ENCODE measurements around the gene MUC13.
"Not testable (repeated sequence)": the region's sequence is repeated elsewhere in the genome, so short reads cannot be mapped to it uniquely, and the experiment has no call there.

MUC13 gene, protein sequence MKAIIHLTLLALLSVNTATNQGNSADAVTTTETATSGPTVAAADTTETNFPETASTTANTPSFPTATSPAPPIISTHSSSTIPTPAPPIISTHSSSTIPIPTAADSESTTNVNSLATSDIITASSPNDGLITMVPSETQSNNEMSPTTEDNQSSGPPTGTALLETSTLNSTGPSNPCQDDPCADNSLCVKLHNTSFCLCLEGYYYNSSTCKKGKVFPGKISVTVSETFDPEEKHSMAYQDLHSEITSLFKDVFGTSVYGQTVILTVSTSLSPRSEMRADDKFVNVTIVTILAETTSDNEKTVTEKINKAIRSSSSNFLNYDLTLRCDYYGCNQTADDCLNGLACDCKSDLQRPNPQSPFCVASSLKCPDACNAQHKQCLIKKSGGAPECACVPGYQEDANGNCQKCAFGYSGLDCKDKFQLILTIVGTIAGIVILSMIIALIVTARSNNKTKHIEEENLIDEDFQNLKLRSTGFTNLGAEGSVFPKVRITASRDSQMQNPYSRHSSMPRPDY

GRCh38 chr3:124934577-124934976, at the start of gene MUC13:
Gene MUC13 (minus strand): TSS chr3:124934751. CDS start chr3:124934712, 39 bp downstream.
- no peak for DNase-seq

DNA sequence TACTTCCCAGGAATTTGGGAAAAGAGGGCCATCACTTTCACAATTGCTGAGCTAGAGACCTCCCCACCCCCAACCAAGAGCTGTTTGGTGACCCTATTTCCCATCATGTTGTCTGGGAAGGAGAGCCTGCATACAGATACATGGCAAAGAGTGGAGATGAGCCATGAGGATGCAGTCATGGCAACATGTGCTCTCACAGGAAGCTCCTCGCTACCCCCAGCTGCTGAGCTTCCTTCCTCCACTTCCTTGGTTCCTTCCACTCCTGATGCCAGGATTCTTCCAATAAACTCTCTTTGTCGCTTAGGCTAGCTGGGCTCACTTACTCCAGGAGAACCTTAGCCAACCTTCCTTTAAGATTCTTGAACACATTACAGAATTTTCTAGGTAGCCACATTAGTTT, 48.3 kb upstream of the MUC13 start:
- DNase-seq, result no peak

GRCh38 chr3:124981472-124981871, 46.9 kb upstream of the MUC13 start:
- no peak for DNase-seq

GRCh38 chr3:124978627-124979026, 44.1 kb upstream of the MUC13 start:
- no peak for DNase-seq

GRCh38 chr3:124976383-124976782, 41.8 kb upstream of the MUC13 start:
- no peak for DNase-seq

GRCh38 chr3:124974691-124975090, 40.1 kb upstream of the MUC13 start:
- DNase-seq, result no peak

DNA sequence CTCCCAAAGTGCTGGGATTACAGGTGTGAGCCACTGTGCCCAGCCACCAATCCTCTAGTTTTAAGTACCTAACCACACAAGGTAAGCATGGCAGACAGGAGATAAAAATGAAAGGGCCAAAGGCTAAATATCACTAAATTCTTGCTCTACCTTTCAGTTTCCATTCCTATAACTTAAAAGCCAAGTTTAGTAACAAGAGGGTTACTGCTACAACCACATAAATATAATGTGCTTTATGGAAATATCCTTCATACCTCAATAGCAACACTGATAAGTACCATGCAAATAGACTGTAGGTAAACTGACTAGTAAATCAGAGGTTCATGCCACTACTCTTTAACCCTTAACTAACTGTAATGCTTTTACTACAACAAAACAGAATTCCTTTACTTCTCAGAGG, 38.7 kb upstream of the MUC13 start:
- no peak for DNase-seq

DNA sequence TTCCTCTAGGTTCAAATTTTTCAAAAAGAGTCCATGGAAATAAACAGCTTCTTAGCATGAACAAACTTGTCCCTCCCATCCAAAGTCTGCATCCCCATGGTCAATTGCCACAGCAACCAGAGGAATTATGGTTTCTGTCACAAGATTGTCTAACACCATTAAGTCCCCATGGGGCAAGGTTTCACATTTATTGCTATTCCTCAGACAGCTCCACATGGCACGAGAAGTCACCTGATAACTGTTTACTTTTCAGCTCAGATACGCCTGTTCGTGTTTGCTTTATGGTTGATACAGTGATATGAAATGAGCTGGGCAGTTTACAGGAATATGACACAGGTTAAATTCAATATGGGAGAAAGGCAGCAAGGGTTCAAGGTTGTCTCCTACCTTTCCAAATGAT, 37.9 kb upstream of the MUC13 start:
- DNase-seq, result no peak

DNA sequence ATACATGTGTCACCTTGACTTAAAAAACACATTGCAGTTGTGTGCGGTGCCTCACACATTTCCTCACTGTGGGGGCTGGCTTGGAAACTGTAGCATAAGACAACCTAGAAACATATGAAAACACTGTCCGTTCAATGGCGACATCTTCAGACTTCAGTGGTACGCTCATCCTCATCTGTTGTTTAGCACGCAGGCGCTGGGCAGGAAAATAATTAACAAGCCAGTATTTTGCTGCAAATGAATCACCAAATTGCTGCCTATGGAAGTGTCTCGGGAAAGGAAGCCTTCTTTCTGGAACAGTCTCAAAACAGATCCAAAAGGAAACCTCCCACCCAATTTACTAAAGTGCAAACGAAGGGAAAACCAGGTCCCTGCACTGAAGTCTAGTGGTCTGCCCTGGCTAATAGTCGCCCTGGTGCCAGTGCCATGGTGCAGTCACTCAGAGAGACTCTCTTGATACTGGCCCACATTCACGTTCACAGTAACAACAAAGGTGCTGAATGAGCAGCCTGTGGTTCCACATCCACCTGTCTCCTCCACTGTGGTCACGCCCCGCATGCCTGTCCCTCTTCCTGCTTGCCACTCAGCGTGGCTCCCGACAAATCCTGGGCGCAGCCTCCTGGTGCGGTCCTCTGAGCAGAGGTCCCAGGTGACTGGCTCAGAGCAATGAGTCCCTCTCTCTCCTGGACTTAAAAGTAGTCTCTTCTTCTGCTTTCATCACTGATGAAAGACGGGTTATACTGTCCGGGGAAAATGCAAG, 35.6 kb upstream of the MUC13 start:
- no peak for DNase-seq

GRCh38 chr3:124969190-124969589, 34.6 kb upstream of the MUC13 start:
- DNase-seq, result no peak

- DNase-seq, result no peak
Observed at GRCh38 chr3:124967964-124968363, 33.4 kb upstream of the MUC13 start.

- DNase-seq, result no peak
Observed at GRCh38 chr3:124966521-124967445, 32.2 kb upstream of the MUC13 start.

DNA sequence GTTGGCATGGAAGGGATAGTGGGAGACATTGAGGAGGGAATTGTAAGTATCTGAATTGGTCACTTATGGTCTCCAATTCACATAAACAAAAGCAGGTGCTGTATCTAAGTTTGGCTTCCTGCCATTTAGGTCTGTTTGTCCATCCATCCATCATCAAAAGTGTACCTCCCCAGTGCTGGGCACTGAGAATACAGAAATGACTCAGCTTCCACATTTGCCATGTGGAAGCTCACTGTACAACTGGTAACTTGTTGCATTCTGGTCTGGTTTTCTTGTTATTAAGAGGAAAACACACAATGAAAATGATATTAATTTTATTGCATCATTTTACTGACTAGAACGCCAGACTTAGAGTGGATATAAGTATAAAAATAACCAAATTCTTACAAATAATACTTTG, 30.9 kb upstream of the MUC13 start:
- DNase-seq, result no peak

DNA sequence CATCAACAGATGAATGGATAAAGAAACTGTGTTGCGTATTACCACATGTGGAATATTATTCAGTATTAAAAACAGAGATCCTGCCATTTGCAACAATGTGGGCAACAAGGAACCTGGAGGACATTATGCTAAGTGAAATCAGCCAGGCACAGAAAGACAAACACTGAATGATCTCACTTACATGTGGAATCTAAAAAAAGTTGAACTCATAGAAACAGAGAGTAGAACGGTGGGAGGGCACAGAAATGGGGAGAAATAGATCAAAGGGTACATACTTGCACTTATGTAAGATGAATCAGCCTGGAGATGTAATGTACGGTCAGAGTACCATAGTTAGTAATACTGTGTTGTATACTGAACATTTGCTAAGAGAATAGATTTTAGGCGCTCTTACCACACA, 29.8 kb upstream of the MUC13 start:
- DNase-seq, result no peak

DNA sequence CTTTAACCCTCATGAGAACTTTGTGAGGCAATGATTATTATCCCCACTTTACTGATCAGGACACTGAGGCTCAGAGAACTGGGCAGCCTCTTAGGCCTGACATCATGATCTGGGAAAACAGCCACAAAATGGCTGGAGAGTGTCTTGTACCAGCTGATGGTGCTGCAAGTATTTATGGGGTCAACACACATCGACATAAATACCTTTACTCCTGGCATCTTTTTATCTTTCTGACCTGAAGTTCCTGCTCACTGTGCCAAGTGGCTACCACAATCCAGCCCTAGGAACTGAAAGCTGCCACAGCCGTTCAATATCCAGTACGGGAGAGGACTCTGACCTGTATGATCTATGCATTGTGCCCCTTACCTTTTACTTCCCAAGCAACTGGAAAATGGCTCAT, 29.2 kb upstream of the MUC13 start:
- DNase-seq, result no peak

- DNase-seq, result no peak
Observed at GRCh38 chr3:124962403-124962940, 27.9 kb upstream of the MUC13 start.

- no peak for DNase-seq
Observed at GRCh38 chr3:124960698-124961097, 26.1 kb upstream of the MUC13 start.

DNA sequence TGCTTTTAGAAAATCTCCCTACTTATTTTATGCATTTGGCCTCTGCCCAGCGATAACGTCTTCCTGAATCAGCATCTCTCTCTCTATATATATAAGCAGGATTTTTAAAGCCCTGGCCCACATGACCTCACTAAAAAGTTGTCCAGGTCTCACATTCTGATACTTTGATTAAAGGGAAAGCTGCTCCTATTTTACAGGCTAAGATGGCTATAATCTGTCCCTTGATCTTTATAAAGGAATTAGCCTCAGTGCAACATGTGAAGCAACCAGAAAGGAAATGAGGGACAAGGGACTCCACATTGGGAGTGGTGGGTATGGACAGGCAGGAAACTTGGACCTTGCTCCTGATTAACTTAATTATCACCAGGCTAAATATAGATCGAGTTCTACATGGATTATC, 25.6 kb upstream of the MUC13 start:
- DNase-seq, result no peak

- not testable (repeated sequence) for DNase-seq
Observed at GRCh38 chr3:124957951-124958350, 23.4 kb upstream of the MUC13 start.

- DNase-seq, result no peak
Observed at GRCh38 chr3:124952282-124952855, 17.8 kb upstream of the MUC13 start.

- DNase-seq, result no peak
Observed at GRCh38 chr3:124951511-124952281, 17.1 kb upstream of the MUC13 start.
